SHP77 treated with DMSO at 0.1 percent for 48 hours (cell line): ENCODE results near the gene CADPS2.

Source experiments
- DNase-seq: peaks from one replicate; lab custom pipeline; 2025; lab: John Stamatoyannopoulos, UW

CADPS2 gene

DNA sequence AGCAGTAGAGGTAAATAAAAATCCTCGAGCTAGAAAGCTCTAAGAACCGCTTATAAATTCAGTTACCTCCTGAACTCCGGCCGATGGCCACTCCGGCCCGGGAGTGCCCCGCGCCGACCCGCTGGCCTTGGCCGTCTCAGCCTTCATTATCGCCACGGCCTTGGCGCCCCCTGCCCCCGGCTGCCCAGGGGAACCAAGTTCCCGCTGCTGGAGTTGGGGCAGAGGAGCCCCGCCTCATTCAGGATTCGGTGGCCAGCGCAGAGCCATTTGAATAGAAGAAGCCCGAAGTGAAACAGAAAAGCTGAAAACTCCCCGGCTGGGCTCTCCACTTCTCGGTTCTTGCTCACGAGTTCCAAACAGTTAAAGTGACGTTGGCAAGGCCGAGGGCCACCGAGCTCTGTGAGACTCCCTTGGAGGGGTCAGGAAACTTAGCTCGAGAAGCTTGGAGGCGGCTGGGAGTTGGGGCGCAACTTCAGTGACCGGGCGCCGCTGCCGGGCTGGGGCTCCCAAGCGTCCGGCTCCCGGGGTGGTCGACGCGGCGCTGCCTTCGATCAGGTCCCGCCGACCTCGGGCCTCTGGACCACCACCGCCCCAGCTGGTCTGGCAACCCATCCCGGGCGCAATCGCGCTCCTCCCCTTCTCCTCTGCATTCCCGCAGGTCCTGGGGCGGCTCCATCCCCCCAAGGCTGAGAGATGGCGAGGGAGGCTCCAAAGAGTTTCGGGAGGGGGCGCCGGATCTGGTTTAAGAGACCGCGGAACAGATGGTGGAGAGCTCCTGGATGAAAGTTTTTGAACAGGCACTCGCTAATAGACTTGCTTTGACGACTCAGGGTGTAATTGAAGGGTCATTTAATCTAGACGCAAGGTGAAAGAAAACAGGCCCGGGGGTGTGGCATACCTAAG is 575.9 kb downstream of the CADPS2 start:
- DNase-seq, result no peak

DNA sequence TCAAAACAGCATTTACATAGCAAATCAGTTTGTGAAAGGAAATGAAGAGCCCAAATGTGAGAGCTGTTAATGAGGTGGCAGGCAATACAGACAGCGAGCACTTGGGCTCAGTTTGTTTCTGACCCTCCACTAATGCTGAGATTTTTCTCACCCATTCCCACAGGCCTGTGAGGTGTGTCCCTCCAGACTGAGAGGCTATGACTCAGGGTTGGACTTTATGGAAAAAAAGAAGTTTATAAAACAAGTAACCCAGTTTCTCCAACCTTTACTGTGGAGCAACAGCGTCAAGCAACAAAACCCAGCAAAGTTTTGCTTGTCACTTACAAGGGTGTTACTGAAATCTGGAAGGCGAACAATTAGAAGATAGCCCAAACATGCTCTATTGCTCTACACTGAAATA is 576.8 kb downstream of the CADPS2 start:
- no peak for DNase-seq

DNA sequence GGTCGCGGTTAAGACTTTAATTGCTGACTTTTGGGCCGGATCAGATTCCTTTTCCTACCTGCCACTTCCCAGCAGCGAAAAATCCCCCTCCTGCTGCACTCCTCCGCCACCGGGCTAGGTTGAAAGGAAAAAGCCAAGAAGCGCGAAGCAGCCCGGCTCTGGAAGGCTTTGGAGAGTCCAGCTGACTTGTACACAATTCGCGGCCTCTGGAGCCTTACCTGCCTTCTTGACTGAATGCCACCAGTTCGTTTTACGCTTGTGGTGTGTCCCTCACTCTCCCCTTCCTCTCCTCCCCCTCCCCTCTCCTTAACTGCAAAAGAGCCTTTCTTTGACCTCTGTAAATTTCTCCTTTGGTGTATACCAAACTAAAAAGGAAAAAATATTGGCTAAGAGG is 579.0 kb downstream of the CADPS2 start:
- no peak for DNase-seq

DNA sequence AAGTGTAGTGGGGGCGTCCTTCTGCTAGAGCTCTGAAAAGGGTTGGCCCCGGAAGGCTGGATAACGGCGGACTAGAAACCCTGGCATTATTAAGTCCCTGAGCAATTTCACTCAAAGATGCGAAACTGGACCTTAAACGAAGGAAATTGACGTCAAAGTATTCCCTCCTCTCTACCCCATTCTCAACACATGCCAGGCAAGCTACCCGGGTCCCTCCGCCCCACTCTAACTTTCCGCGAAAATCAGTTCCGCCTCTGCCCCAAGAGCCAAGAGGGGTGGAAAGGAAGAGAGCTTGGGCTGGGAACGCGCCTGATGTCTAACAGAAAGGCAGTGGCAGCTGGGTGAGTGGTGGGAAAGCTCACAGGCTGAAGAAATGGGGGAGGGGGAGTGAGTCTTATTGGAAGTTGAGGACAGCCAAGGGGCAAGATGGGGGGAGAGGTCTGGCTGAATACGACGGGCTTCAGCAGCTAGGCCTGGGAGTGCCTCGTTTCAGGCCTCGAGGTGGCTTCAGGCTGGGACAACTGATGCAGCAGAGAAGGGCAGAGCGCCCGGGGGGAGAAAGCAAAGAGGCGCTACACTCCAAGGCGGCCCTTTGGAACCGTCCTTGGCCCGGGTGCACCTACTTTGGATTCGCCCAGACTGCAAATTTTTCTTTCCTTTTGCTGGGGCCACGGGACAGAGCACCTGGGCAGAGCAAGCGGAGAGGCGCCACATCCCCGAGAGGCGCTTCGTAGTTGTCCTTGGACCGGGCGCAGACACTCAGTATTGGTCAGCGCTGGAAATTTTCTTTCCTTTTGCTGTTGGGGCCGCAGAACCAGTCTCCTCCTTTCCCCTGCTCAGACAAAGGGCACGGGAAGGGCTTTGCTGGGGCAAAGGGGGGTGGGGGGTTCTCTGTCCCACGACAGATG is 579.7 kb downstream of the CADPS2 start:
- no peak for DNase-seq

DNA sequence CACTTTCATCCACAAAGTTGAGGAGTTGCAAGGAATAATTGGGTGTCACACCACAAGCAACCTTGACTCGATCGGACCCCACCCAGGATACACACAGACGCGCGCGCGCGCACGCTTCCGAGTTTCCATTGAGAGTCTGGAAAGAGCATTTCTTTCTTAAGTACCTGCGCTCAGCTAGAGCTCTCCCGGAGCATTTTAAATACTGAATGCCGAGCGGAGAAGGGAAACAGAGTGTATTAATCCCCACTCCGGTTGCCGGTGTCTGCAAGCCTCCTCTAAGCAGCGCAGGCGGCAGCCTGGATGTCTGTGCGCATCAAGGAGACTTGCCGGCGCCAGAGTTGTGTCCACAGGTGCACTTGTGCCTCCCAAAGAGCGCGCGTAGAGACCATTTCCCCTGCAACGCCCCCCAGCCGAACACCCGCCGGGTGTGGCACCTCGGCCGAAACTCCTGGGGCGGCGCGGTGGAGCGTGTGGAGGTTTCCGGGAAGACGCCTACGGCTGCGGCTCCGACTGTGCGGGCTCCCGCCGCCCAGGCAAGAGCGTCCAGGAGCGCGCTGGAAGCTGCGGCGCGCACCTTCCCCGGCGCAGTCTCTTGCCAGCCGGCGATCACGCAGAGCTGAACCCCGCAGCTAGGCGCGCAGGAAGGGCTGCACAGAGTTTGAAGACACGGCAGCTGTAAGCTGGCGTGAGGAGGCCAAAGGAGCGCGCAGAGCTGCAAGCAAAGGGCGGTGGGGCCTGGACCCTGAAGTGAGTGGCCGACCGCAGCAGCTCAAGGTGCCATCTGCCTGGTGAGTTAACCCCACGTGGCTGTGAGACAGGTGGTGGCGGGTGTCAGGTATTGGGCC is 580.6 kb downstream of the CADPS2 start:
- DNase-seq, result no peak

DNA sequence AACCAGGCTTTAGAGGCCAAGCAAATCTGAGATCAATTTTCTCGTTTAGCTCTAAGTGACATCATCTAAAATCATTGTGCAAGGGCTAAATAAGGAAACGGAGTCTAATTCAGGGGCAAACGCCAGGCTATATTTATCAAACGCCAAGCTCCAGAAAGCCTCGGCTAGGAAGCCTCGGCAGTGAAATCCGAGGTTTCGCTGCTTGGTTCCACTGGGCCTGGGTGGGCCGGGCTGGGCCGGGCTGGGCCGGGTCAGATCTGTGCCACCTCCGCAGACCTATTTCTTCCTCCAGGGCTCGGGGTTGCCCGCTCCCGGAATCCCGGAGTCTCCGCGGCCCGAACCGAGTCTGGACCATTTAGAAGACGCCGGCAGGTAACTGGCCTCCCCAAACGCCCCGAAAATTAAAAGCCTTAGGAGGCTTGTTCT is 581.3 kb downstream of the CADPS2 start:
- no peak for DNase-seq

DNA sequence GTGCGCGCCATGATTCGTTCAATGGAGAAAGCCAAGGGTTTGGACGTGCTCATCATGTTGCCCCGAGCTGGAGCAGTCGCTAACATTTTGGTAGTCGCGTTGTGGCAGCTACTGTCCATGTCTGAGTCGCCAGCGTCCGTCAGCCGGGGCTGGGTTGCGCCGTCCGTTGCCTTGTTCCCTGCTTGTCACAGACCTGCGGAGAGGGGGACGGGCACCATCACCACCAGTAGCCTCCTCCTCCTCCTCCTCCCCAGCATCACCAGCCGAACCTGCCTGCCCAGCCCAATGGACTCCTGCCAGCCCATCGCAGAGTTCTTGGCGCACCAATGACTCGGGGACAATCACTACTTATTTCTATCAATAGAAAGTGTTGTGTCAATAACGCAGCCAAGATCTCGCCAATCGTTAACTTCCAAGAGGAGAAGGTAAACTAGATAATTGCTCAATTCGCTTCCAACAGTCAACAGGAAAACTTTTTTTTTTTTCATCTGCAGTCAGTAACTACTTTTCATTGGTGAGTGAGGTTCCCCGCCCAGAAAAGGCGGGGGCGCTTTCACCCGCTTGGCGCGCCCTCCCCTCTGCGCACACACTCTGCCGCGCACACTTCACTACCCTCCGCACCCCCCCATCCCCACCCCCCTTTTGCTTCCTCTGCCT is 581.8 kb downstream of the CADPS2 start, which contains the start of gene FEZF1:
TSS of gene FEZF1 (minus strand) at position 432 of the 657 bp plus-strand sequence. CDS start at position 119, 313 bp downstream.
- no peak for DNase-seq

DNA sequence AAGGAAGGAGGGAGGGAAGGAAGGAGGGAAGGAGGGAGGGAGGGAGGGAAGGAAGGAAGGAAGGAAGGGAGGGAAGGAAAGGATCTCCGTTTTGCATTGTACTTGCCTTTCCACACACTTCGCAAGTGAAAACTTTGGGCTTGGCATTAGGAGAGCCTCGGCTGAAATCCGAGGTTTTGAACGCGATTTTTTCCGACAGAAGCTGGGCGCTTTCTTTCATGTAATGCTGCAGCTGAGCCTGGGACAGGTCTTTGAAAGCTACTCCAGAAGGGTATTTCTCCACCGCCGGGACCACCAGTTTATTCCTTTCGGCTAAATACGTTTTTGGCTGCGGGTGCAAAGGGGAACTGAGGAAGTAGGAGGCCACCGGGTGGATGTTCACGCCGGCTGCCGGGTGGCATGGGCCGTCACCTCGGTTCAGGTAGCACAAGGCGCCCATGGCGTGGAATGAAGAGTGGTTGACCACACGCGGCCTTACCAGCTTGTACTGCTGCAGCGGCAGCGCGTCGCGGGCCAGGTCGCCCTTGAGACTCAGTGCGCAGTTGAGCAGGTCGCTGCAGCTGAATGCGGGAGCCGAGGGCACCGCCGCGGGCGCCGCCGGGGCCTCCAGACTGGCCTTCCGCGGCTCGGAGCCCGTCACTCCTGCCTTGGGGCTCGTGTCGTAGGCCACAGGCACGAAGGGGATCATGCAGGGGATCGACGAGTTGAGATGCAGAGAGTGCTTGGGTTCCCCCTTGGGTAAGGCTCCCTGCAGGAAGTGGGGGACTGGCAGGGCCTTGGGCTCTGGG is 582.5 kb downstream of the CADPS2 start:
- no peak for DNase-seq

DNA sequence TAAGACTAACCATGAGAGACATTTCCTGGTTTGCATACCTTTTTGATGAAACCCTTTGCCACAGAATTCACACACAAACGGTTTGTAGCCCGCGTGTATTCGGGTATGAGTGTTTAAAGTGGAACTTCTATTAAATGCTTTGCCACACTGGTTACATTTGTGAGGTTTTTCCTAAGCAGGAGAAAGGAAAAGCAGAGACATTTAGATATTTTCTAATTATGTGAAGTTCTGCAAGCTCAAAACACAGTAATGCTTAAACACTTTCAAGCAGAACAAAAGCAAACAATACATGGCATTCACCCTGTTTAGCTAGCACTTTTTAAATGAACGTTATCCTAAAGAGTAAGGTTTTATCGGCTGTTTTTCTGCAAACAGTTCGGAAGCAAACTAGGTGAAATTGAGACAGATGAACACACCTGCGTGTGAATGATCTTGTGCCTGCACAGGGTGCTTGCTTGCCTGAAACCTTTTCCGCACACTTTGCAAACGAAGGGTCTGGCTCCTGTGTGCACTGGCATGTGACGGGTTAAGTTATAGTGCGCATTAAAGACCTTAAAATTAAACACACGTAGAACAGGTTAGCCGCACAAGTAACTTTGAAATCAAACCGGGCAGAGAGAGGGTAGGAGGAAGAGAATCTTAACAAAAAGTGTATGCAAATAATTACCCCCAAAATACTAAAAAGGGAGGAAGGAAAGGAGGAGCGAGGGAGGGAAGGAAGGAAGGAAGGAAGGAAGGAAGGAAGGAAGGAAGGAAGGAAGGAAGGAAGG is 583.3 kb downstream of the CADPS2 start:
- no peak for DNase-seq

DNA sequence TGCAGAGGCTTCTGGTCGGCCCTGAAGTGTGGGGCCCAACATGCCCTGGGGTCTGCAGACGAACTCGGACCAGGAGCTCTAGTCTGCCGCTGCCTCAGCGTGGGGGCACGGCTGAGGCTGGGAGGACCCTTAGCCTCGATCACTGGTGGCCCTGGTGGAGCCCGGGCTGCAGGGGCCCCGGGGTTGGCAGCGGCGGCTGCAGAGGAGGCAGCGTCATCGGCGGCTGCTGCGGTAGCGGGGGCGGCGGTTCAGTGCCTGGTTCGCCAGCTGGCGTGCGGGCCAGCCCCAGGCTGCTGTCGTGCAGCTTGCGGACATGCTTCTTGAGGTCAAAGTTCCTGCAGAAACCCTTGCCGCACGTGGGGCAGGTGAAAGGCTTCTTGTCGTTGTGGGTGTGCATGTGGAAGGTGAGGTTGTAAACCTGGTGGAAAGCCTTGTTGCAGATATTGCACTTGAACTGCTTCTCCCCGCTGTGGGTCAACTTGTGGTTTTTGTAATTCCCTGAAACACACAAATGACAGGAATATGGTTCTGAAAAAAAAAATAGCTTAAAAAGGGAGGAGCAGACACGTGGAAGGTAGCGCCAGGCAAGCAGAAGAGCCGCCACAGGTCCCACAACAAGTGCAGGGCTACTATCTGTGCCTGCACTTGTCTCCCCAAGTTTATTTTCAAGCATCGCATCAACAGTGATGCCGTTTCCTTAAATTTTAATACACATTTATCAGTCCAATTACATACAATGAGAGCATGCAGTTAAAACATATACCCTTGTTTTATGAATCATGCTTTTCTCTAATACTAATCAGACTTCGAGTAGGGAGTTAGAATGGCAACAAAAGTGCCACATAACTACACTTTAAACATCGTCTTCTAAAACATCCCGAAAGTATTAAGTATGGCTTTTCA is 584.2 kb downstream of the CADPS2 start:
- no peak for DNase-seq

DNA sequence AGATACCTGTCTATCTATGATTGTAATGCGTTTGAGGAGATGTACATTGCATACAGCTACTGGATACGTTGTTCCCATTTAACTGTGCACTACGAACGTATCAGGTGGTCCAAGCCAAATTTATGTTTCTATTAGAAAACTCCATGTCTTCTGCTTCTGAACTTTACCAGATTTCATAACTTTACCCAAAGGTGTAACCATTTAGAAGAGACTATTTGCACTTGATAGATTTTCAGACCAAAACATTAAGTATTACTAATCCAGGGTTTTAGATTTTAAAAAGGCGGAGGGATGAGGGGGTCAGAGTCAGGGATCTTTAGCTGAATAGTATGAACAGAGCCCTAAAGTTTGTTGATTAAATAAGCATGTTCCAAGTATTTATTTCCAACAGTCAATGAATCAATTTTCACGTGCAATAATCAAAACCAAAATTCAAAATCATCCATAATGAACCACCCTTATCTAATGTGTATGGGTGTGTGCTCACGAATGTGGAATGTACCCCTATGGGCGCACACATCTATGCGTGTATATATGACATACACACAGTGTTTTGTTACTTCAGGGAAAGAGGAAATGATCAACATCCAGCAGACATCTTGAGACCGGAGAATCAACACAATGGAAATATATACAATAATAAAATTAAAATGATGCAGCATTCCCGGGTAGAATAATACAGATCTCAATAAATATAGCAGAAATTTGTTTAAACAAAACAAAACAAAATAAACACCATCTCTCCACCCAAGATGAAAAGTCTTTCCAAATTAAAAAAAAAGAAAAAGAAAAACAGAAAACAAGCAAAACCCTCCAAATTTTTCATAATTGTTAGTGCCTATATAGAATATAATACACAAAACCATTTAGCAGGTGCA is 585.1 kb downstream of the CADPS2 start:
- no peak for DNase-seq

DNA sequence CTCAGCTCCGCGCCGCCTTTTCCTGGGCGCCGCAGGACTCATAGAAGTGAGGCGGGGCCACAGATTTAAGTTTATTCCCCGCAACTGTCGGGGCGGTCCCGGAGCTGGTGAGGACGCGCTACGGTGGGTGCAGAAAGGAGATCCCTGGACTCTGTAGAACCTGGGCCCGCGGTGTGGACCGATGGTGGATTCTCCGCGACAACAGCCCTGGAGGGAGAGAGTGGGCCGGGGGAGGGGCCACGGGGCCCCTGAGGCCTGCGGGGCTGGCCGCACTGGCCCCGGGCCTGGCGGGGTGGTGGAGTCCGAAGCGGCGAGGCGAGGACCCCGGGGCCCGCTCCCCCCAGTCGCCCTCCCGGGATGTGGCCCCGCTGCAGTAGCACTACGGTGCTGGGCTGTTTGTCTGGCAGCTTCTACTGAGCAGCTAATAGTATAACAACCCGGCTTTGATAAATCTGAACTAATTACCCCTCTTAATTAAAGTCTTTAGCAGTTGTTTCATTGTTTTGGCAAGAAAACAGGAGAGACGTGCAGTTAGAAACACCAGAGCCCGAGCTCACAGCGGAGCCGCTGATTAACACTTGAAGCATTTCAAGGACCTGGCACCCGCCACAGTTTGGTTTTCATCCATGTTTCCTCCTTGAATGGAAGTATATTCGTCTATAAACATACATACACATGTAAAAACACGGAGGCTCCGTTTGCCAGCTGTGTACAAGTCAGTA is 585.9 kb downstream of the CADPS2 start:
- no peak for DNase-seq

DNA sequence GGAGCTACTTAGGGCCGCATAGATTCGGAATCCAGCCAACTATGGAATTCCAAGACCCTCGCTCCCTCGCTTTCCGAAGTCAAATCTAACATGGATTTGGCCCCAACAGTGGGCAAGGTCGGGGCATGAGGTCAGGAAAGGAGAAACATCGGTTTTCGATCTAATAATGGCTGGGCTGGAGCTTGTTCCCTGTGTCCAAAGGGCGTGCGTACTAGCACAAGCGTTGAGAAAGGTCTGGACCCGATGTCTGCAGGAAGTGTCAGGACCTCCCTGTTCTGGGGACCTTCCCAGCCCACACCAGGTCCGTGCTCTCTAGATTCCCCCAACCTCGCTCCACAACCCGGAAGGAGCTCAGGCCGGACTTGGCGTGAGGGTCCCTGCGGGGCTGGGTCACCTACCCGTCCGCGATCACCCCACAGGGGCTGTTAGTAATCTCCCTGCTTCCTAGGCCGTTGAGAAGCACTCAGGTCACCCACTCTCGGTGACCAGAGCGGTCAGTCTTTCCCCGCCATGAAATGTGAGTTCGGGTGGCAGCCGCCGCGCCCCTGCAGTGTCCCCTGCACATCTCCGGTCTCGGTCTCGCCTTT is 586.5 kb downstream of the CADPS2 start:
- no peak for DNase-seq

DNA sequence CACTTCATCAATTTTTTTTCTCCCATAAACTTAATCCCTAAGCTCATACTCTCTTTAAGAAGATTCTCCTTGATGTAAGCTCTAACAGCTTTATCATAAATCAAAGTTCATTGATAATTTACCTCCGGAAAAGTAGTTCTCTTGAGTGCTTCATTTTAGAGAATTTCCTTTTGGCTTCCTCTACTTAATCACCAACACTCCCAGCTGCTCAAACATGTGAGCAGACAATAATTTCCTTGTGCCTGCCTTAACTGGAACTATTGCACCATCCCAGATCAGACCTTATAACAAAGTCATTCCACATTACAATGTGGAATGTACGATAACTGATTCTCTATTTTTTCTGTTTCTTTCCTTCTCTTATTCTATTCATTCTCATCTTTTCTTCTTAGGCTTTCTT is 587.6 kb downstream of the CADPS2 start:
- no peak for DNase-seq

DNA sequence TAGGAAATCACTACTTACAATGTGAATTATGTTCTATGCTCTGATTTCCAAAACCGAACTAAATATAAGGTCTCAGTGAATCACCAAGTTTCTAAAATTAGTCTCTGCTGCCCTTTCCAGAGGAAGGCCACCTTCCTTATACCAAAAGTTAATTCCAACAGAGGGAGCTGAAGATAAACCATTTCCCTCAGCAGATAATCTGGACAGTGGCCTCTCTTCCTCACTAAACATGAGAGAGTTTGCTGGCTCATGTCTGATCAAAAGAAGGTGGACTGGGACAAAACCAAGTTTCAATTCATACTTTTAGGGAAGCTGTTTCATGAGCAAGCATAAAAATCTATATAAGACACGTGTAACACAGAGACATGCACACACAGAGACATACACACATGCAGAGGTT is 588.1 kb downstream of the CADPS2 start:
- no peak for DNase-seq

DNA sequence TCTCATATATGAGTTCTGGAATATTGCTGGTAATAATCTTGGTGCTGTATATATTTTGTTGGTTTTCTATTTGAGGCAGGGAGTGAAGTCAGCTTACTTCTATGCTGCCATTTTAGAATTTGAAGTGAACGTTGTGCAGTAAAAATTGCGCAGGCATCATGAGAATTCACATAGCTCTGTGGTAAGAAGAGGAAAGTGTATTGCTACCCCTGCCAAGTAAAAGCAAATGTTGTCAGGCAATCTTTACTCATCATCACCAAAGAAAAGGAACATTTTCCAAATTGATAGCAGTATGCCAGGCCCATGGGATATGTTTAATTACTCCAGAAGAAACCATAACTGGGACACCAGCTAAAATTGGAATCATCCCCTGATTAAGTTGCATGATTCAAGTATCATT is 595.1 kb downstream of the CADPS2 start:
- no peak for DNase-seq

DNA sequence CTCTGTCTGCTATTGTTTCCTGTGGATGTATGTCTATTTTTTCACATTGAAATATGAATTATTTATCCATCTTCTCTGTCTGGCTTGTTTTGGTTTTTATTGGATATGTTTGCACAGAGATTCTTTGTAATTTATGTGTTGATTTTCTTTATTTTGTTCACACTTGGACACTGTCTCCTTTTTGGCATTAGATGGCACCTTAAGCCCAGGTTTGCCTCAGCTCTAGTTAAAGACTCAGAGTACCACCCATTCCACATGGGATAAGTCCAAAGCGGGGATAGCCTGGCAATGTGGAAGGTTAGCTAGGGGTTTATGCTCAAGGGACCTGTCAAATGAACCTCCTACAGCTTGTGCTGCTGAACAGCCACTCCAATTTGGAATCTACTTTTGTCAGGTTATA is 595.8 kb downstream of the CADPS2 start:
- DNase-seq, result no peak
